HepG2 (cell line): ENCODE results near the gene AFF4. TPM values are rescaled to one million over a fixed set of nuclear protein-coding genes. Genes with fewer than 3 reads are reported as not detected.

ENCODE experiments used
- AGO1 ChIP-seq: fragments of 200-400 bp; formaldehyde crosslinking; IDR thresholded peaks from 2 replicates; pipeline ENCODE4 v1.6.1; 2017; ENCODE audit warnings: mild to moderate bottlenecking, low read depth, low read length, moderate library complexity; ENCODE audit not compliant: poor library complexity, severe bottlenecking
- FOXM1 ChIP-seq: sonication (generic); formaldehyde crosslinking; IDR thresholded peaks from 2 replicates; pipeline ENCODE4 v1.5.0; 2020; ENCODE audit warnings: missing genetic modification reagents
- GABPA ChIP-seq, 2 experiments: IDR thresholded peaks; 2 replicates each; pipeline ENCODE4 v1.6.1; 2011 to 2016; ENCODE audit warnings: low read depth in 2 of 2, low read length in 1 of 2, missing biosample characterization in 1 of 2, missing genetic modification characterization in 1 of 2
- HNF4A ChIP-seq: sonication (generic); formaldehyde crosslinking; IDR thresholded peaks from 2 replicates; pipeline ENCODE4 v1.4.0; 2020; ENCODE audit warnings: missing genetic modification reagents
- KLF13 ChIP-seq: sonication (generic); formaldehyde crosslinking; IDR thresholded peaks from 2 replicates; pipeline ENCODE4 v1.4.0; 2020; ENCODE audit warnings: mild to moderate bottlenecking, missing genetic modification reagents
- RBM39 ChIP-seq: fragments of 200-400 bp; formaldehyde crosslinking; IDR thresholded peaks from one replicate; pipeline ENCODE4 v1.6.1; 2018; ENCODE audit warnings: antibody characterized with exemption, mild to moderate bottlenecking, low read depth, low read length; ENCODE audit not compliant: poor library complexity, severe bottlenecking
- RXRA ChIP-seq: sonication (generic); formaldehyde crosslinking; IDR thresholded peaks from 2 replicates; pipeline ENCODE4 v1.5.1; 2020; ENCODE audit warnings: missing genetic modification reagents
- SCMH1 ChIP-seq: sonication (generic); formaldehyde crosslinking; IDR thresholded peaks from 2 replicates; pipeline ENCODE4 v1.9.0; 2021; ENCODE audit warnings: missing genetic modification reagents, mild to moderate bottlenecking, borderline replicate concordance
- YY1 ChIP-seq: IDR thresholded peaks from 2 replicates; pipeline ENCODE4 v1.6.1; 2011; ENCODE audit warnings: low read length, low read depth, moderate library complexity, mild to moderate bottlenecking; ENCODE audit not compliant: insufficient read depth, insufficient replicate concordance
- ZNF354B ChIP-seq: sonication (generic); formaldehyde crosslinking; IDR thresholded peaks from 2 replicates; pipeline ENCODE4 v1.8.0; 2022; ENCODE audit warnings: mild to moderate bottlenecking, missing genetic modification reagents
- ZSCAN31 ChIP-seq: sonication (generic); formaldehyde crosslinking; IDR thresholded peaks from 2 replicates; pipeline ENCODE4 v1.5.0; 2020; ENCODE audit warnings: low read depth, mild to moderate bottlenecking, missing genetic modification reagents
- polyA plus RNA-seq, 8 experiments: library from polyadenylated mRNA; depleted of rRNA in 3 of 8; stranded (reverse) in 7 of 8; unstranded in 1 of 8; fragments of >200 nt; fragmentation: Illumina TruSeq in 4 of 8; extraction: Trizol in 4 of 8; gene quantifications; 2 replicates each; pipeline versions ENCODE4 v1.2.1 to v1.2.3, GENCODE V29; 2011 to 2016; ENCODE audit warnings: low read depth in 4 of 8, missing spikeins in 1 of 8, mixed read lengths in 1 of 8; ENCODE audit not compliant: insufficient read depth in 1 of 8
- total RNA-seq, 5 experiments: library from RNA; depleted of rRNA; stranded (reverse); fragments of >200 nt; fragmentation: Illumina TruSeq; extraction: Trizol; gene quantifications; 2 replicates each; pipeline ENCODE4 v1.2.3, GENCODE V29; 2016; ENCODE audit warnings: low read depth in 1 of 5
- TF ChIP-seq, protein P1 (sequence below): sonication (generic); formaldehyde crosslinking; IDR thresholded peaks from 2 replicates; pipeline ENCODE4 v1.8.0; 2022; ENCODE audit warnings: mild to moderate bottlenecking, missing genetic modification reagents, borderline replicate concordance
- TF ChIP-seq, protein P2 (sequence below): sonication (generic); formaldehyde crosslinking; IDR thresholded peaks from 2 replicates; pipeline ENCODE4 v1.5.1; 2020; ENCODE audit warnings: mild to moderate bottlenecking, missing genetic modification reagents
- TF ChIP-seq, protein P3 (sequence below): sonication (generic); formaldehyde crosslinking; IDR thresholded peaks from 2 replicates; pipeline ENCODE4 v1.8.0; 2022; ENCODE audit warnings: missing genetic modification reagents, low read depth, mild to moderate bottlenecking, borderline replicate concordance
- TF ChIP-seq, protein P4 (sequence below): sonication (generic); formaldehyde crosslinking; IDR thresholded peaks from 2 replicates; pipeline ENCODE4 v1.9.0; 2021; ENCODE audit warnings: missing genetic modification reagents, borderline replicate concordance
- TF ChIP-seq, protein P5 (sequence below): sonication (generic); formaldehyde crosslinking; IDR thresholded peaks from 2 replicates; pipeline ENCODE4 v1.4.0; 2020; ENCODE audit warnings: missing genetic modification reagents
- TF ChIP-seq, protein P6 (sequence below): IDR thresholded peaks from 2 replicates; pipeline ENCODE4 v1.6.1; 2016; ENCODE audit warnings: missing biosample characterization, missing genetic modification reagents, low read depth

AFF4 gene
- total and polyA plus RNA-seq, 2 of the 13 experiments (the other 11 are each of a cell fraction or from before 2014, with no cell fraction given) = 22.1 to 25.5 TPM

DNA sequence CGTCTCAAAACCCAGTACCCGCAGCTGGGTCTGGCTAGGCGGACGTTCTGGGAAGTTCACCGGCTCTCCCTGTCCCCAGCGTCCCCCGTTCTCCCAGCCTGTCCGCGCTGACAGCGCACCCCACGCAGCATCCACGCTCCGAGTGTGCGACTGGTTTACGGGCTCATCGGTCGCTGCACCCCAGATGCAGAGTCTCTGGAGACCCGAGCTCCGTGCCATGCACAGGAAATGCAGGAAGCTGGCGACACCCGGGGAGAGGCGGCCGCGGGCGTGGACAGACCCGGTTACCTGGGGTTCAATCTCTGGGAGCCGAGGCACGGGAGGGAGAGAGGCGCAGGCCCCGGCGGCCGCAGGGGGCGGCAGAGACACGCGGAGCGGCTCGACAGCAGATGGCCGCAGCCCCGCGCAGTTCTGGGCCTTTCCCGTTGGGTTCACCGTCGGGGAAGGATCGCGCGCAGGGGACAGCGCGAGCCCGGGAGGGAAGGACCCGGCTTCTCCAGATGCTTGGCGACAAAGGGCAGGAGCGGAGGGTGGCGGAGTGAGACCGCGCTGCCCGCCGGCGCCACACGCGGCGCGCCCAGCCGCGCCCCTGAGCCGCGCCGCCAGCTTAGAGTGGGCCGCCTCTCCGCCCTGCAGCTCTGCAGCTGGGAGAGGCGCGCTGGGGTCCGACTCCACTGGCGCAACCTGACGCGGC is 133.5 kb downstream of the AFF4 start (continued):
- TF ChIP-seq, protein P1, sequence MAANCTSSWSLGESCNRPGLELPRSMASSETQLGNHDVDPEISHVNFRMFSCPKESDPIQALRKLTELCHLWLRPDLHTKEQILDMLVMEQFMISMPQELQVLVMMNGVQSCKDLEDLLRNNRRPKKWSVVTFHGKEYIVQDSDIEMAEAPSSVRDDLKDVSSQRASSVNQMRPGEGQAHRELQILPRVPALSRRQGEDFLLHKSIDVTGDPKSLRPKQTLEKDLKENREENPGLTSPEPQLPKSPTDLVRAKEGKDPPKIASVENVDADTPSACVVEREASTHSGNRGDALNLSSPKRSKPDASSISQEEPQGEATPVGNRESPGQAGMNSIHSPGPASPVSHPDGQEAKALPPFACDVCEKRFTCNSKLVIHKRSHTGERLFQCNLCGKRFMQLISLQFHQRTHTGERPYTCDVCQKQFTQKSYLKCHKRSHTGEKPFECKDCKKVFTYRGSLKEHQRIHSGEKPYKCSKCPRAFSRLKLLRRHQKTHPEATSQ (CRISPR knock-in tag) = peak; percentile 21; the same call in 1 of the 2 replicates
- TF ChIP-seq, protein P2, sequence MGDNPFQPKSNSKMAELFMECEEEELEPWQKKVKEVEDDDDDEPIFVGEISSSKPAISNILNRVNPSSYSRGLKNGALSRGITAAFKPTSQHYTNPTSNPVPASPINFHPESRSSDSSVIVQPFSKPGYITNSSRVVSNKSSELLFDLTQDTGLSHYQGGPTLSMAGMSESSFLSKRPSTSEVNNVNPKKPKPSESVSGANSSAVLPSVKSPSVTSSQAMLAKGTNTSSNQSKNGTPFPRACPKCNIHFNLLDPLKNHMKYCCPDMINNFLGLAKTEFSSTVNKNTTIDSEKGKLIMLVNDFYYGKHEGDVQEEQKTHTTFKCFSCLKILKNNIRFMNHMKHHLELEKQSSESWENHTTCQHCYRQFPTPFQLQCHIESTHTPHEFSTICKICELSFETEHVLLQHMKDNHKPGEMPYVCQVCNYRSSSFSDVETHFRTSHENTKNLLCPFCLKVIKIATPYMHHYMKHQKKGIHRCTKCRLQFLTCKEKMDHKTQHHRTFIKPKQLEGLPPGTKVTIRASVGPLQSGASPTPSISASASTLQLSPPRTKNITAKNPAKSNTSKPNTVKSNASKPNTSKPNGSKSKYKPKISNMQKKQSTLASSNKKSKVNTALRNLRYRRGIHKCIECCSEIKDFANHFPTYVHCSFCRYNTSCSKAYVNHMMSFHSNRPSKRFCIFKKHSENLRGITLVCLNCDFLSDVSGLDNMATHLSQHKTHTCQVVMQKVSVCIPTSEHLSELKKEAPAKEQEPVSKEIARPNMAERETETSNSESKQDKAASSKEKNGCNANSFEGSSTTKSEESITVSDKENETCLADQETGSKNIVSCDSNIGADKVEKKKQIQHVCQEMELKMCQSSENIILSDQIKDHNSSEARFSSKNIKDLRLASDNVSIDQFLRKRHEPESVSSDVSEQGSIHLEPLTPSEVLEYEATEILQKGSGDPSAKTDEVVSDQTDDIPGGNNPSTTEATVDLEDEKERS = peak; percentile 29; the same call in 1 of the 2 replicates
- TF ChIP-seq, protein P3, sequence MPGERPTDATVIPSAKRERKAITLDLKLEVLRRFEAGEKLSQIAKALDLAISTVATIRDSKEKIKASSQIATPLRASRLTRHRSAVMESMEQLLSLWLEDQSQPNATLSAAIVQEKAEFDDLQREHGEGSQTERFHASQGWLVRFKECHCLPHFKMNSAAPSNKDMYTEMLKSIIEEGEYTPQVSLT (CRISPR knock-in tag) = no peak
- TF ChIP-seq ZNF354B (CRISPR knock-in tag) = peak; percentile 34; the same call in 1 of the 2 replicates
- TF ChIP-seq, protein P4, sequence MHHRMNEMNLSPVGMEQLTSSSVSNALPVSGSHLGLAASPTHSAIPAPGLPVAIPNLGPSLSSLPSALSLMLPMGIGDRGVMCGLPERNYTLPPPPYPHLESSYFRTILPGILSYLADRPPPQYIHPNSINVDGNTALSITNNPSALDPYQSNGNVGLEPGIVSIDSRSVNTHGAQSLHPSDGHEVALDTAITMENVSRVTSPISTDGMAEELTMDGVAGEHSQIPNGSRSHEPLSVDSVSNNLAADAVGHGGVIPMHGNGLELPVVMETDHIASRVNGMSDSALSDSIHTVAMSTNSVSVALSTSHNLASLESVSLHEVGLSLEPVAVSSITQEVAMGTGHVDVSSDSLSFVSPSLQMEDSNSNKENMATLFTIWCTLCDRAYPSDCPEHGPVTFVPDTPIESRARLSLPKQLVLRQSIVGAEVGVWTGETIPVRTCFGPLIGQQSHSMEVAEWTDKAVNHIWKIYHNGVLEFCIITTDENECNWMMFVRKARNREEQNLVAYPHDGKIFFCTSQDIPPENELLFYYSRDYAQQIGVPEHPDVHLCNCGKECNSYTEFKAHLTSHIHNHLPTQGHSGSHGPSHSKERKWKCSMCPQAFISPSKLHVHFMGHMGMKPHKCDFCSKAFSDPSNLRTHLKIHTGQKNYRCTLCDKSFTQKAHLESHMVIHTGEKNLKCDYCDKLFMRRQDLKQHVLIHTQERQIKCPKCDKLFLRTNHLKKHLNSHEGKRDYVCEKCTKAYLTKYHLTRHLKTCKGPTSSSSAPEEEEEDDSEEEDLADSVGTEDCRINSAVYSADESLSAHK (CRISPR knock-in tag) = no peak
- TF ChIP-seq YY1 = peak; percentile 79
- TF ChIP-seq SCMH1 = no peak
- TF ChIP-seq ZSCAN31 (CRISPR knock-in tag) = no peak
- TF ChIP-seq FOXM1 (CRISPR knock-in tag) = no peak
- no peak for TF ChIP-seq GABPA (IDR thresholded peaks at IDR 0.05; ENCODE audit: low read depth, low read length)
- no peak for TF ChIP-seq GABPA (CRISPR knock-in tag; IDR thresholded peaks at IDR 0.05; ENCODE audit: low read depth)
- TF ChIP-seq, protein P5, sequence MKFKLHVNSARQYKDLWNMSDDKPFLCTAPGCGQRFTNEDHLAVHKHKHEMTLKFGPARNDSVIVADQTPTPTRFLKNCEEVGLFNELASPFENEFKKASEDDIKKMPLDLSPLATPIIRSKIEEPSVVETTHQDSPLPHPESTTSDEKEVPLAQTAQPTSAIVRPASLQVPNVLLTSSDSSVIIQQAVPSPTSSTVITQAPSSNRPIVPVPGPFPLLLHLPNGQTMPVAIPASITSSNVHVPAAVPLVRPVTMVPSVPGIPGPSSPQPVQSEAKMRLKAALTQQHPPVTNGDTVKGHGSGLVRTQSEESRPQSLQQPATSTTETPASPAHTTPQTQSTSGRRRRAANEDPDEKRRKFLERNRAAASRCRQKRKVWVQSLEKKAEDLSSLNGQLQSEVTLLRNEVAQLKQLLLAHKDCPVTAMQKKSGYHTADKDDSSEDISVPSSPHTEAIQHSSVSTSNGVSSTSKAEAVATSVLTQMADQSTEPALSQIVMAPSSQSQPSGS (CRISPR knock-in tag) = no peak
- TF ChIP-seq KLF13 (CRISPR knock-in tag) = 0 out of 2 replicates have a peak, but pooled peaks have one; percentile 33
- peak; percentile 54 for TF ChIP-seq AGO1
- TF ChIP-seq RBM39 = peak; percentile 65
- TF ChIP-seq, protein P6, sequence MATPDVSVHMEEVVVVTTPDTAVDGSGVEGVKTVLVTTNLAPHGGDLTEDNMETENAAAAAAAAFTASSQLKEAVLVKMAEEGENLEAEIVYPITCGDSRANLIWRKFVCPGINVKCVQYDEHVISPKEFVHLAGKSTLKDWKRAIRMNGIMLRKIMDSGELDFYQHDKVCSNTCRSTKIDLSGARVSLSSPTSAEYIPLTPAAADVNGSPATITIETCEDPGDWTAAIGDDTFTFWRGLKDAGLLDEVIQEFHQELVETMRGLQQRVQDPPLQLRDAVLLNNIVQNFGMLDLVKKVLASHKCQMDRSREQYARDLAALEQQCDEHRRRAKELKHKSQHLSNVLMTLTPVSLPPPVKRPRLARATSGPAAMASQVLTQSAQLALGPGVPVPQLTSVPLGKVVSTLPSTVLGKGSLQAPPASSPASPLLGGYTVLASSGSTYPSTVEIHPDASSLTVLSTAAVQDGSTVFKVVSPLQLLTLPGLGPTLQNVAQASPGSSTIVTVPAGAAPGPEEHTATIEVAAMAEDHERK (CRISPR knock-in tag) = no peak
- peak; percentile 64; the same call in 1 of the 2 replicates for TF ChIP-seq RXRA
- TF ChIP-seq HNF4A (CRISPR knock-in tag) = 0 out of 2 replicates have a peak, but pooled peaks have one; percentile 12
